GM12878 (cell line): Measurements from ENCODE around the gene CST2. TPM values are rescaled to one million over a fixed set of nuclear protein-coding genes. Genes with fewer than 3 reads are reported as not detected.

Experiments
- ATAC-seq: fragments of 200-7000 bp; cut with Tn5 transposase; 3 replicates; pipeline ENCODE4 v1.9.1; 2020; ENCODE audit warnings: mild to moderate bottlenecking, moderate library complexity
- BruUV-seq: library from RNA; stranded (reverse); fragments of 400-500 nt; replicated peaks from 2 replicates; lab custom pipeline; 2021; lab: Mats Ljungman, UMichigan
- CTCF ChIA-PET: fragments of 300-600 bp; sonication (Branson Sonifier 250); formaldehyde crosslinking; extraction: SDS; loops from one replicate; lab custom pipeline; 2021; ENCODE audit warnings: inconsistent platforms; lab: Yijun Ruan, JAX
- POLR2A ChIA-PET: fragments of 350-600 bp; formaldehyde crosslinking; extraction: SDS; loops from one replicate; lab custom pipeline; 2021; ENCODE audit warnings: inconsistent platforms; lab: Charles Lee
- RAD21 ChIA-PET: fragments of 300-600 bp; sonication (Branson Sonifier 250); formaldehyde crosslinking; loops from one replicate; lab custom pipeline; 2023; ENCODE audit warnings: antibody characterized with exemption; ENCODE audit not compliant: unreplicated experiment; lab: Charles Lee
- SMC1A ChIA-PET: fragments of 300-600 bp; sonication (Branson Sonifier 250); formaldehyde crosslinking; loops from one replicate; lab custom pipeline; 2023; ENCODE audit not compliant: unreplicated experiment, uncharacterized antibody; lab: Charles Lee
- DNase-seq: peaks from one replicate; pipeline ENCODE4 v3.0.0-alpha.2; 2011; ENCODE audit warnings: low read depth, low spot score
- FAIRE-seq: peaks from 3 replicates; lab custom pipeline; 2011; peaks lifted over from hg19 to GRCh38; lab: Jason Lieb, UNC
- H2AFZ ChIP-seq: 2 replicates; pipeline ENCODE4 v1.6.0; 2011; ENCODE audit warnings: low read depth, low read length, control low read depth; ENCODE audit not compliant: control insufficient read depth
- H3K27ac ChIP-seq: 2 replicates; pipeline ENCODE4 v1.5.1; 2011; ENCODE audit warnings: control low read depth; ENCODE audit not compliant: control insufficient read depth, insufficient read depth
- H3K27me3 ChIP-seq, 2 experiments: replicated peaks in 1 of 2; 2 replicates each; pipeline versions ENCODE4 v1.6.0 to v1.6.1; 2011; ENCODE audit warnings: low read length in 1 of 2; ENCODE audit not compliant: control insufficient read depth in 2 of 2, insufficient read depth in 2 of 2
- H3K36me3 ChIP-seq, 2 experiments: 2 replicates each; pipeline ENCODE4 v1.5.1; 2011; ENCODE audit warnings: low read length in 1 of 2; ENCODE audit not compliant: control insufficient read depth in 2 of 2, insufficient read depth in 2 of 2
- H3K4me1 ChIP-seq: 2 replicates; pipeline ENCODE4 v1.6.1; 2011; ENCODE audit warnings: mild to moderate bottlenecking, low read length, moderate library complexity, mixed read lengths; ENCODE audit not compliant: control insufficient read depth, insufficient read depth
- H3K4me2 ChIP-seq: 2 replicates; pipeline ENCODE4 v1.6.0; 2011; ENCODE audit warnings: control low read depth; ENCODE audit not compliant: control insufficient read depth, insufficient read depth
- H3K4me3 ChIP-seq: fragments of 200-600 bp; sonication (generic); 2 replicates; pipeline ENCODE4 v1.5.1; 2016
- H3K79me2 ChIP-seq: 2 replicates; pipeline ENCODE4 v1.6.0; 2011; ENCODE audit warnings: low read length; ENCODE audit not compliant: control insufficient read depth, insufficient read depth
- H3K9ac ChIP-seq: 2 replicates; pipeline ENCODE4 v1.8.0; 2011; ENCODE audit warnings: low read length, control low read depth, mixed read lengths; ENCODE audit not compliant: control insufficient read depth, insufficient read depth
- H3K9me3 ChIP-seq: replicated peaks from 3 replicates; pipeline ENCODE4 v1.5.1; 2011; ENCODE audit warnings: mild to moderate bottlenecking, low read length; ENCODE audit not compliant: control insufficient read depth, insufficient read depth
- H4K20me1 ChIP-seq: 2 replicates; pipeline ENCODE4 v1.6.0; 2011; ENCODE audit not compliant: control insufficient read depth, insufficient read depth
- CREM ChIP-seq: IDR thresholded peaks from 2 replicates; pipeline ENCODE4 v1.6.1; 2014; ENCODE audit warnings: antibody characterized with exemption, low read depth
- DPF2 ChIP-seq: fragments of 450-650 bp; IDR thresholded peaks from 2 replicates; pipeline ENCODE4 v1.6.1; 2017; ENCODE audit warnings: mild to moderate bottlenecking
- SUZ12 ChIP-seq: fragments of 200-600 bp; sonication (generic); IDR thresholded peaks from one replicate; pipeline ENCODE4 v1.6.1; 2018; ENCODE audit warnings: antibody characterized with exemption, mild to moderate bottlenecking; ENCODE audit not compliant: unreplicated experiment
- WGBS: methylation state at CpG from one replicate; pipeline ENCODE4 v1.1.6; 2016; ENCODE audit warnings: low lambda C conversion rate; ENCODE audit not compliant: insufficient replicate concordance, insufficient coverage; ENCODE audit errors: missing lambda C conversion rate; 5-methylcytosine and 5-hydroxymethylcytosine counted together
- in situ Hi-C: fragments of 300-500 bp; cut with MboI; formaldehyde crosslinking; loops from 9 replicates; pipeline ENCODE4 v1.14.3; 2018; ENCODE audit warnings: mixed read lengths
- intact Hi-C: fragments of 100-400 bp; cut with micrococcal nuclease; formaldehyde crosslinking; loops from one replicate; pipeline ENCODE4 v1.14.2; 2022; ENCODE audit not compliant: unreplicated experiment
- polyA plus RNA-seq, 11 experiments: library from polyadenylated mRNA; depleted of rRNA in 4 of 11; unstranded in 6 of 11; stranded (reverse) in 5 of 11; fragments of >200 nt; fragmentation: Nextera tagmentation in 4 of 11; fragmentation: Illumina TruSeq in 1 of 11; extraction: Ambion mirVana in 4 of 11; extraction: Trizol in 1 of 11; gene quantifications; 1 replicate in 1 of 11; 2 replicates in 10 of 11; pipeline versions ENCODE4 v1.2.1 to v1.2.3, GENCODE V29; 2011 to 2016; ENCODE audit warnings: inconsistent platforms in 2 of 11, missing spikeins in 2 of 11, low read depth in 1 of 11
- total RNA-seq, 4 experiments: library from RNA; depleted of rRNA in 3 of 4; stranded (reverse); fragments of >200 nt in 3 of 4; fragmentation: Illumina TruSeq in 1 of 4; extraction: Trizol in 1 of 4; gene quantifications; 2 replicates each; pipeline versions ENCODE4 v1.2.1 to v1.2.3, GENCODE V29; 2013 to 2021
- TF ChIP-seq, protein P1 (sequence below): IDR thresholded peaks from 2 replicates; pipeline ENCODE4 v1.6.1; 2012; ENCODE audit warnings: low read depth, low read length, improper control_type of control experiment
- TF ChIP-seq, protein P2 (sequence below): fragments of 450-650 bp; IDR thresholded peaks from 2 replicates; pipeline ENCODE4 v1.6.1; 2017; ENCODE audit warnings: borderline replicate concordance
- TF ChIP-seq, protein P3 (sequence below): IDR thresholded peaks from 2 replicates; pipeline ENCODE4 v1.6.1; 2012; ENCODE audit warnings: mild to moderate bottlenecking, low read depth, low read length

Gene CST2
- total and polyA plus RNA-seq, 10 of the 15 experiments (the other 5 are each of a cell fraction or from before 2014, with no cell fraction given), result not detected

DNA sequence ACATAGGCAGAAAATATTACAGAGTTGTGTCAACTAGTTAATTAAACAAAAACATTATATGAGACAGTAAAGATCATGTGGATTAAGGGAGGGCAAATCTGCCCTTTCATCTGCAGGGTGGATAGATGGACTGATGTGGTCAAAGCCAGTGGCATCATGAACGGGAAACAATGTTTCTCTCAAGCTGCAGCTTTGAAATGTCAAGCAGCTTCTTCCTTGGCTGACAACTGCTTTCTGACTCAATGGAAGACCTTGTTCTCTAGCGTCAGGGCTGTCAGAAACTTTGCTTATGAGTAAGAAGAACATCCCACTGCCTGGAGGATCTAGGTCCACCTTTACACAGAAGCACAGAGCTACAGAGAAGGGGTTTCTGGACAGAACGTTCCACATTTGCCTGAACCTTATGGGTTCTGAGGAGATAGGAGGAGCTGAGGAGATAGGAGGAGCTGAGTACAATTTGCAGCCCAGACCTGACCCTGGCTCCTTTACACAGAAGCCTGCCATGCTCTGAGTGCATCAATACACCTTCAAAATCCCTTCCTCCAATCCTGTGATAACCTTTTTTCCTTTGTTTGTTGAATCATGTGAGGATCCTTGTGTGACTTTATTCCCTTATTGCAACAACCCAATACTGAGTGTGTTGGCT lies 47.0 kb upstream of the CST2 start:
- Histone ChIP-seq H3K4me3 (no peak overlapping the region), H4K20me1 (no peaks in the 10 kb centered on the region), H3K36me3 (no peaks in the 10 kb centered on the region), H3K9me3 (no peaks in the 10 kb centered on the region), H3K27me3 (peaks cover under 1 to 3% of the 10 kb centered on the region in 2 experiments; a peak in 3 of 4 replicates), H2AFZ (no peak overlapping the region), H3K9ac (no peak overlapping the region), H3K4me2 (no peak overlapping the region), H3K27ac (no peak overlapping the region), H3K4me1 (no peaks in the 10 kb centered on the region), H3K79me2 (no peaks in the 10 kb centered on the region)
- CTCF ChIA-PET, result no interaction called here
- DNase-seq, result no peak
- 0% methylated on average over 3 of the region's 3 CpGs for WGBS
- RAD21 ChIA-PET, result no interaction called here
- in situ Hi-C loops, result no loop called here
- SMC1A ChIA-PET, result no interaction called here
- no TSS peak for BruUV-seq
- POLR2A ChIA-PET, result no interaction called here
- ATAC-seq, result no peak
- TF ChIP-seq DPF2 (no peak), CREM (no peak), SUZ12 (no peak)
- TF ChIP-seq, protein P1, sequence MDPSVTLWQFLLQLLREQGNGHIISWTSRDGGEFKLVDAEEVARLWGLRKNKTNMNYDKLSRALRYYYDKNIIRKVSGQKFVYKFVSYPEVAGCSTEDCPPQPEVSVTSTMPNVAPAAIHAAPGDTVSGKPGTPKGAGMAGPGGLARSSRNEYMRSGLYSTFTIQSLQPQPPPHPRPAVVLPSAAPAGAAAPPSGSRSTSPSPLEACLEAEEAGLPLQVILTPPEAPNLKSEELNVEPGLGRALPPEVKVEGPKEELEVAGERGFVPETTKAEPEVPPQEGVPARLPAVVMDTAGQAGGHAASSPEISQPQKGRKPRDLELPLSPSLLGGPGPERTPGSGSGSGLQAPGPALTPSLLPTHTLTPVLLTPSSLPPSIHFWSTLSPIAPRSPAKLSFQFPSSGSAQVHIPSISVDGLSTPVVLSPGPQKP, result no peak
- TF ChIP-seq, protein P2, sequence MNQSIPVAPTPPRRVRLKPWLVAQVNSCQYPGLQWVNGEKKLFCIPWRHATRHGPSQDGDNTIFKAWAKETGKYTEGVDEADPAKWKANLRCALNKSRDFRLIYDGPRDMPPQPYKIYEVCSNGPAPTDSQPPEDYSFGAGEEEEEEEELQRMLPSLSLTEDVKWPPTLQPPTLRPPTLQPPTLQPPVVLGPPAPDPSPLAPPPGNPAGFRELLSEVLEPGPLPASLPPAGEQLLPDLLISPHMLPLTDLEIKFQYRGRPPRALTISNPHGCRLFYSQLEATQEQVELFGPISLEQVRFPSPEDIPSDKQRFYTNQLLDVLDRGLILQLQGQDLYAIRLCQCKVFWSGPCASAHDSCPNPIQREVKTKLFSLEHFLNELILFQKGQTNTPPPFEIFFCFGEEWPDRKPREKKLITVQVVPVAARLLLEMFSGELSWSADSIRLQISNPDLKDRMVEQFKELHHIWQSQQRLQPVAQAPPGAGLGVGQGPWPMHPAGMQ, result no peak
- TF ChIP-seq, protein P3, sequence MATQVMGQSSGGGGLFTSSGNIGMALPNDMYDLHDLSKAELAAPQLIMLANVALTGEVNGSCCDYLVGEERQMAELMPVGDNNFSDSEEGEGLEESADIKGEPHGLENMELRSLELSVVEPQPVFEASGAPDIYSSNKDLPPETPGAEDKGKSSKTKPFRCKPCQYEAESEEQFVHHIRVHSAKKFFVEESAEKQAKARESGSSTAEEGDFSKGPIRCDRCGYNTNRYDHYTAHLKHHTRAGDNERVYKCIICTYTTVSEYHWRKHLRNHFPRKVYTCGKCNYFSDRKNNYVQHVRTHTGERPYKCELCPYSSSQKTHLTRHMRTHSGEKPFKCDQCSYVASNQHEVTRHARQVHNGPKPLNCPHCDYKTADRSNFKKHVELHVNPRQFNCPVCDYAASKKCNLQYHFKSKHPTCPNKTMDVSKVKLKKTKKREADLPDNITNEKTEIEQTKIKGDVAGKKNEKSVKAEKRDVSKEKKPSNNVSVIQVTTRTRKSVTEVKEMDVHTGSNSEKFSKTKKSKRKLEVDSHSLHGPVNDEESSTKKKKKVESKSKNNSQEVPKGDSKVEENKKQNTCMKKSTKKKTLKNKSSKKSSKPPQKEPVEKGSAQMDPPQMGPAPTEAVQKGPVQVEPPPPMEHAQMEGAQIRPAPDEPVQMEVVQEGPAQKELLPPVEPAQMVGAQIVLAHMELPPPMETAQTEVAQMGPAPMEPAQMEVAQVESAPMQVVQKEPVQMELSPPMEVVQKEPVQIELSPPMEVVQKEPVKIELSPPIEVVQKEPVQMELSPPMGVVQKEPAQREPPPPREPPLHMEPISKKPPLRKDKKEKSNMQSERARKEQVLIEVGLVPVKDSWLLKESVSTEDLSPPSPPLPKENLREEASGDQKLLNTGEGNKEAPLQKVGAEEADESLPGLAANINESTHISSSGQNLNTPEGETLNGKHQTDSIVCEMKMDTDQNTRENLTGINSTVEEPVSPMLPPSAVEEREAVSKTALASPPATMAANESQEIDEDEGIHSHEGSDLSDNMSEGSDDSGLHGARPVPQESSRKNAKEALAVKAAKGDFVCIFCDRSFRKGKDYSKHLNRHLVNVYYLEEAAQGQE, result no peak
- FAIRE-seq, result no peak
- intact Hi-C loops, result no loop called here
